GM12892 (cell line): ENCODE measurements around the gene FGF16.

Source experiments
- POLR2A ChIP-seq: IDR thresholded peaks from 2 replicates; pipeline ENCODE4 v1.6.1; 2011; ENCODE audit warnings: low read depth, low read length, control low read depth
- POLR2AphosphoS5 ChIP-seq: IDR thresholded peaks from 2 replicates; pipeline ENCODE4 v1.6.1; 2011; ENCODE audit warnings: low read depth, low read length, control low read depth
- TAF1 ChIP-seq: IDR thresholded peaks from 2 replicates; pipeline ENCODE4 v1.6.1; 2011; ENCODE audit warnings: low read depth, mild to moderate bottlenecking, control low read depth, low read length, borderline replicate concordance

GRCh38 chrX:77433001-77433400 lies 14.2 kb upstream of the FGF16 start:
- TF ChIP-seq POLR2A, result no peak
- TF ChIP-seq TAF1, result no peak
- TF ChIP-seq POLR2AphosphoS5, result no peak
